ENCODE data around the gene PTPN11.
"Not testable (repeated sequence)": the region's sequence is repeated elsewhere in the genome, so short reads cannot be mapped to it uniquely, and the experiment has no call there.

PTPN11 gene

GRCh38 chr12:112518365-112518735 lies 99.6 kb downstream of the PTPN11 start:
- DNase-seq, result no peak

GRCh38 chr12:112519841-112520340 lies 101.1 kb downstream of the PTPN11 start:
- not testable (repeated sequence) for DNase-seq

- DNase-seq, result no peak
Measured at GRCh38 chr12:112523856-112524255, 105.1 kb downstream of the PTPN11 start.

GRCh38 chr12:112524269-112524668 lies 105.5 kb downstream of the PTPN11 start:
- DNase-seq, result no peak

- no peak for DNase-seq
Measured at GRCh38 chr12:112524676-112525425, 106.1 kb downstream of the PTPN11 start.

- DNase-seq, result no peak
Measured at GRCh38 chr12:112525426-112525809, 106.7 kb downstream of the PTPN11 start.

- DNase-seq, result no peak
Measured at GRCh38 chr12:112527082-112527481, 108.3 kb downstream of the PTPN11 start.

GRCh38 chr12:112527501-112527900 lies 108.8 kb downstream of the PTPN11 start:
- no peak for DNase-seq

- no peak for DNase-seq
Measured at GRCh38 chr12:112528521-112528920, 109.8 kb downstream of the PTPN11 start.

GRCh38 chr12:112530941-112531340 lies 112.2 kb downstream of the PTPN11 start:
- DNase-seq, result no peak

GRCh38 chr12:112532106-112532505 lies 113.4 kb downstream of the PTPN11 start:
- no peak for DNase-seq

- no peak for DNase-seq
Measured at GRCh38 chr12:112533528-112533927, 114.8 kb downstream of the PTPN11 start.

- DNase-seq, result no peak
Measured at GRCh38 chr12:112535017-112535416, 116.3 kb downstream of the PTPN11 start.

- no peak for DNase-seq
Measured at GRCh38 chr12:112535637-112536366, 117.1 kb downstream of the PTPN11 start.

GRCh38 chr12:112536367-112536730 lies 117.6 kb downstream of the PTPN11 start:
- DNase-seq, result no peak

GRCh38 chr12:112537710-112538396 lies 119.1 kb downstream of the PTPN11 start:
- DNase-seq, result no peak

- no peak for DNase-seq
Measured at GRCh38 chr12:112538740-112539139, 120.0 kb downstream of the PTPN11 start.

GRCh38 chr12:112539221-112539620 lies 120.5 kb downstream of the PTPN11 start:
- DNase-seq, result no peak

- no peak for DNase-seq
Measured at GRCh38 chr12:112540021-112540420, 121.3 kb downstream of the PTPN11 start.

- DNase-seq, result no peak
Measured at GRCh38 chr12:112543751-112544150, 125.0 kb downstream of the PTPN11 start.

GRCh38 chr12:112546339-112546738 lies 127.6 kb downstream of the PTPN11 start:
- DNase-seq, result no peak

- DNase-seq, result no peak
Measured at GRCh38 chr12:112546996-112547395, 128.2 kb downstream of the PTPN11 start.

- DNase-seq, result no peak
Measured at GRCh38 chr12:112549031-112549430, 130.3 kb downstream of the PTPN11 start.

- DNase-seq, result no peak
Measured at GRCh38 chr12:112551681-112552080, 132.9 kb downstream of the PTPN11 start.
